GM12801 (cell line): Measurements from ENCODE around the gene CACUL1.

ENCODE experiments used
- CTCF ChIP-seq: IDR thresholded peaks from one replicate; pipeline ENCODE4 v1.5.1; 2011; ENCODE audit warnings: control low read depth; ENCODE audit not compliant: insufficient read length; ENCODE audit errors: extremely low read depth

The CACUL1 gene

GRCh38 chr10:118792526-118792925, 37.8 kb upstream of the CACUL1 start:
- no peak for TF ChIP-seq CTCF

GRCh38 chr10:118790058-118790457, 35.3 kb upstream of the CACUL1 start:
- TF ChIP-seq CTCF, result no peak

- no peak for TF ChIP-seq CTCF
These were observed 30.8 kb upstream of the CACUL1 start for GRCh38 chr10:118785551-118785950.

GRCh38 chr10:118783776-118784545, 29.2 kb upstream of the CACUL1 start:
- TF ChIP-seq CTCF, result no peak

GRCh38 chr10:118781541-118781940, 26.8 kb upstream of the CACUL1 start:
- TF ChIP-seq CTCF, result no peak

GRCh38 chr10:118778727-118779126, 24.0 kb upstream of the CACUL1 start:
- no peak for TF ChIP-seq CTCF

GRCh38 chr10:118776960-118777359, 22.2 kb upstream of the CACUL1 start:
- no peak for TF ChIP-seq CTCF
